HG02759 (cell line): ENCODE data around the gene RASSF1.

ENCODE experiments used
- ATAC-seq: cut with Tn5 transposase; IDR thresholded peaks from one replicate; pipeline ENCODE4 v1.9.1; 2021; ENCODE audit warnings: mild to moderate bottlenecking, moderate library complexity; ENCODE audit not compliant: unreplicated experiment

The RASSF1 gene

DNA sequence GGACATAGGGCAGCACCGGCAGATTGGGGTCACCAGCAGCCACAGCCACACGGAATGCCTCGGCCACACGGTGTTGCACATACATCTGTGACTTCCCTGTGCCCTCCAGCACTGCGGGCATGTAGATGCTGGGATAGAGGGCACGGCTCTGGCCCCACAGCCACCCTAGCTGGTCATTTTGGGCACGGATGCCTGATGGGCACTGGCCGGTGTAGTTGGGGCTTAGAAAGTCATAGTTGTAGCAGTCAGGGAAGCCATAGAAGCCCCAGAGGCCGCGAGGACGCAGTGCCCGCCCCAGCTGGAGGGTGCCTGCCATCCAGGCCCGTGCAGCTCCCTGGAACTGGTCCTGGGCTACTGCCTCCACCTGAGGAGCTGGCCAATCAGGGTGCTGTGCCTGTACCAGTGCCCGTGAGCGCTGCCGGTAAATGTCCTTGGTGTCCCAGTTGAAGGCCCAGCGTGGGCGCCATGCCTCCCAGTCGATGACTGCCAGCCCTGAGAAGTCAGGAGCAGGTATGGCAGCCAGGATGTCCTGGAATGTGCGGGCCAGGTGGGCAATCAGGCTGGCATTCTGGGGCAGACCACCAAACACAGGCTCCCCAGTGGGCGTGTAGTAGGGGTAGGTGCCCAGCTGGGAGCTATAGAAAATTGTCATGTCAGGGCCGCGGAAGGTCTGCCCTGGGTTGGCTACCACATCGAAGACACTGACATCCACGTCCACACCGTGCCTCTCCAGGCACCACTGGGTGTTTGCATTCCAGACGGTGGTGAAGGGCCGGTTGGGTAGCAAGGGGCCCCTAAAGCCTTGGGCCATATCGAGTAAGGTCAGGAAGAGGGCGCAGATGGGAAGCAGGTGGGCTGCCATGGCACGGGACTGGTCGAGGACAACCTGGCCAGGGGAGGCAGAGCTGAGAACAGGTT lies 38.3 kb downstream of the RASSF1 start:
- ATAC-seq = no peak

GRCh38 chr3:50300681-50301254 lies 39.9 kb downstream of the RASSF1 start:
- no peak for ATAC-seq

DNA sequence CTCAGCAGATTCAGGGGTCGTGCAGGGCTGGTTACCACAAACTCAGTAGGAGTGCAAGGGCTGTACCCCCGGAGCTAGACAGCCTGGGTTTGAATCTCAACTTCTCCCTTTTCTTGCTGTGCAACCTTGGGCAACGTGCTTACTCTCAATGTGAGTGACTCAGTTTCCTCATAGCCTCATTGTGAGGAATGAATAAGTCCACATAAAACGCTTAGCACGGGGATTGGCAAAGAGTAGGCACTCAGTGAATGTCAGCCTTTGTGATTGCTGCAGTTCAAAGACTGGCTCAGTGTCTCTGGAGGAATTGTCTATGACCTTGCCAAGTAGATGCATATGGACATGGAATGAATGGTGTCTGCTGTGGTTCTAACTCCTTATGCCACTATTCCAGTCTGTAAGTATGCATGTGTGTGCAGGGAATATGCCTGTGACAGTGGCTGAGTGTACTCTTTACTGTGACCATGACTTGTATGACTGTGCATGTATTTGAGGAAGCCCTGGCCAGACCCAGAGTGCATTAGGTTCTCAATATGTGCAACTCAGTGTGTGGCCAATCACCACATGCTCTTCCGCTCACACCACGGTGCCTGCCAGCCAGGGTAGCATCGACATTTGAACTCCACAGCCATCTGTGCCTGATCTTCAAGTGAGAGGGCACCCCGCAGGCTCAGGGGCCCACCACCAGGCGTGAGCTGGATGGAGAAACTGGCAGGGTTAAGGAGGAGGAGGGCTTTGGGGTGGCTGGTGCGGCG lies 40.5 kb downstream of the RASSF1 start:
- no peak for ATAC-seq

DNA sequence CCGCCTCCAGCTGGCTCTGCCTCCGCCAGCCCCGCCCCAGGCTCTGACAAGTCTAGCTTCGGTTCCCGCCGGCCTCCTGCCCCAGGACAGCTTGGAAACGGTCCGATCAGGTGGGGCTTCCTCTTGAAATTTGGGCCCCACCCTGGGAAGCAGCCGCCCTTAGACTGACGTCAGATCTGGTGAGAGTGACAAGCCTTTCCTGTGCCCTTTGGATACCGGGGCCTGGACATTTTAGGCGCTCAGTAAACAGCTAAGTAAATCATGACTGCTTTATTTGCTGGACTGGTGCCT lies 41.1 kb downstream of the RASSF1 start:
- no peak for ATAC-seq

DNA sequence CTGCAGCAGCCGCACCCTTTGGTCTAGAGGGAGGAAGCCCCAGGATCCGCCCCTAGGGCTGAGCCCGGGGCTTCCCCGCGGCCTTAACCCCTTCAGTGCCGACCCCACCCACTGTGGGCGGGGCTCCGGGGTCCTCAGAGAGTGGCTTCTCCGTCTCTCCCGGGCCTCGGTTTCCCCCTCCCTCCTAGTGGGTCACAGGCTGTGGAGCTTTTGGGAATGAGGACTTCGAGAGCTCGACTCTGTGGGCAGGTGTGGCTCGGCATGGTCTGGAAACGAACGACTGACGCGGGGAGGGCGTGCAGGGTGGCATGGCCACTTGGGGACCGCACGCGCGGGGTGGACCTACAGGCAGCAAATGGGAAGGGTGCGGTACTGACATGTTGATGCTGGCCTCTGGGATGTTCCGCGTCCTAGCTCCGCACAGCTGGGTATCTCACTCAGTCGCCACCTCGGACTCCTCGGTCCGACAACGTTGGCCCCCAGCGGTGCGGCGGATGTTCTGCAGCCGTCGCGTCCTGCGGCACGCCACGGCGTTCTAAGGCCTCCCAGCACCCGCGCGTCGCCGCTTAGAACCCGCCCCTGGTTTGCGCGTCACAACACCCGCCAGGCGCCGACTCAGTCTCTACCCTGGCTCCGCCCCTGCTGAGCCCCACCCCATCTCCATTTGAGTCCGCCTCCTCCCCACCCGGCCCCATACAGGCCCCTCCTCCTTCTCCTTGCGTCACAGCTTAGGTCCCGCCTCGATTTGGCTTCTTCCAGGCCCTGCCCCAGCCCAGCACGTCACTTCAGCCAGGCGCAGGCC lies 41.6 kb downstream of the RASSF1 start, which contains the start of the genes HYAL3 and NAA80:
HYAL3 (minus strand) TSS at position 570 of the 802 bp plus-strand sequence. CDS start 3,803 bp downstream, outside the sequence.
NAA80 (minus strand) TSS at position 570 of the 802 bp plus-strand sequence. CDS start 1,942 bp downstream, outside the sequence.
- peak; percentile 88 for ATAC-seq

- no peak for ATAC-seq
Measured at GRCh38 chr3:50297896-50298725, 42.5 kb downstream of the RASSF1 start.

DNA sequence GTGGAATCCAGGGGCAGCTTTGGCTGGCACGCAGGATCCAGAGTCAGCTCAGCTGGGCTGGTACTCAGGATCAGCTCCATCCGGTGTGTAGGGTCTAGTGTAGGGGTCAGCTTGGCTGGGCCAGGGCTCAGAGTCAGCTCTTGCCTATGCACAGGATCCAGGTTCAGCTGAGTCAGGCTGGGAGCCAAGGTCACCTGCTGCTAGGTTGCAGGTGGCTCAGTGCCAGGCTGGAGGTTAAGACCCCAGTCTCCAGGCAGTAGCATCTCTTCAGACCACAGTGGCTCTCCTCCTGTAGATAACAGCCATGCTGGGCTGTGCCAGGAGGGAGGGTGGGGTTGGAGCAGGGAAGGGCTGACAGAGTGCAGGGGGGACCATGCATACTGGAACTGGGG lies 43.3 kb downstream of the RASSF1 start:
- no peak for ATAC-seq

DNA sequence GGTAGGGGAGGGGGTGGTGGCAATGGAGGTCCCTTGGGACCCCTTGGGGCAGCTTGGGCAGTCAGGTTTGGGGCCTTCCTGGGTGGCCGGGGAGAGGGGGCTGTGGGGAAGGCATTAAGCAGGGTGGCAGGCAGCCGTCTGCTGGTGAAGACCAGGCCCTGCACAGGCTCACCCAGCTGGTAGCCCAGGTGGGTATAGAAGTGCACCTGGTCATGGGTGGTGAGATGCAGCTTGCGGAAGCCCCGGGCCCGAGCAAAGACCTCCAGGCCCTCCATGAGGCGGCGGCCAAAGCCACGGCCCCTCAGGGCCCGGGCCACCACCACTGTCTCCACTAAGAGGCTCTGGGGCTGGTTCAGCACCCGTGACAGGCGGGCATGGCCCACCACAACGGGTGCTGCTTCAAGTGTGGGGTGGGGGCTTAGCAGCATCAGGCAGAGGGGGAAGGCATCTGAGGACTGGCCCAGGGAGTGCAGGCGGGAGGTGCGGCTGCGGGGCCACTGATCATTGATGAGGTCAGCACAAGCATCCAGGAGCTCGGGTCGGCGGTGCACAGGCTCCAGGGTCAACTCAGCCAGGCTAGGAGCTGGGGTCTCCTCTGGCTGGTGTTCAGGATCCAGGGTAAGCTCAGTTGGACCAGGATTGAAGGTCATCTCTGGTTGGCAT lies 43.8 kb downstream of the RASSF1 start:
- no peak for ATAC-seq

- no peak for ATAC-seq
Measured at GRCh38 chr3:50295553-50296431, 44.8 kb downstream of the RASSF1 start.

DNA sequence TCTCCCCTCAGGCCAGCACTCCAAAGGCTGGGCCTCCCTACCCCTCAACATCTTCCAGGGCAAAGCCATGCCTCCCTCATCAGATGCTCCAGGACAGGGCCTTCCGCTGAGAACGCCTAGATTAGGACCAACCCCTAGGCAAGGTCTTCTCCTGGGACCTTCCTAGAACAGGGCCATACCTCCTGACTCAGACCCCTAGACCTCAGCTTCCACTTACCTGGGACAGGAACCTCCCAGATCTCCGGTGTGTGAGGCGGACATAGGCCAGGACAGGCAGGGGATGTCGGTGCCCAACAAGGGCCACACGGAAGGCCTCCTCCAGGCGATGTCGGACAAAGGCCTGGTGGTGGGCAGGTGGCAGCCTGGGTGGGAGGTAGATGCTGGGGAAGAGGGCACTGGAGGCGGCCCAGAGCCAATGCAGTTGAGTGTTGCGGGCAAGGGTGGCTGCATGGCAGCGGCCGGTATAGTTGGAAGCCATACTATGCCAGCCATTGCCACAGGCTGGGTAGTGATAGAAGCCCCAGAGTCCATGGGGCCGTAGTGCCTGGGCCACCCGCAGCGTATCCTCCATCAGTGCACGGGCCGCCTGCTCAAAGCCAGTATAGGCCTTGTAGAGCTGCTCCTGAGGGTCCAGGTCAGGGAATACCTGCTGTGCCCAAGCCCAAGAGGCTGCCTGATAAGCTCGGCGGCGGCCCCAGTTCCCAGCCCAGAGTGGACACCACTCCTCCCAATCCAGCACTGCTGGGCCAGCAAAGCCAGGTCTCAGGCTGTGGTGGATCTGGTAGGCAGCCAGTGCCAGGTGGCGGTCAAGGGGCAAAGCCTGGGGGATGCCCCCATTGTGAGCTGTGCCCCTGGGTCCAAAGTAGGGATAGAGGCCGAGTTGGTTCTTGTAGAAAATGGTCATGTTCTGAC lies 45.9 kb downstream of the RASSF1 start:
- ATAC-seq = no peak

GRCh38 chr3:50294089-50294488 lies 46.5 kb downstream of the RASSF1 start:
- no peak for ATAC-seq

GRCh38 chr3:50293079-50293801 lies 47.4 kb downstream of the RASSF1 start:
- ATAC-seq = no peak

GRCh38 chr3:50292159-50293078 lies 48.2 kb downstream of the RASSF1 start, which contains the start of gene IFRD2:
TSS of gene IFRD2 (minus strand) at chr3:50292429. CDS start at chr3:50292274, 155 bp downstream.
- peak; percentile 94 for ATAC-seq

DNA sequence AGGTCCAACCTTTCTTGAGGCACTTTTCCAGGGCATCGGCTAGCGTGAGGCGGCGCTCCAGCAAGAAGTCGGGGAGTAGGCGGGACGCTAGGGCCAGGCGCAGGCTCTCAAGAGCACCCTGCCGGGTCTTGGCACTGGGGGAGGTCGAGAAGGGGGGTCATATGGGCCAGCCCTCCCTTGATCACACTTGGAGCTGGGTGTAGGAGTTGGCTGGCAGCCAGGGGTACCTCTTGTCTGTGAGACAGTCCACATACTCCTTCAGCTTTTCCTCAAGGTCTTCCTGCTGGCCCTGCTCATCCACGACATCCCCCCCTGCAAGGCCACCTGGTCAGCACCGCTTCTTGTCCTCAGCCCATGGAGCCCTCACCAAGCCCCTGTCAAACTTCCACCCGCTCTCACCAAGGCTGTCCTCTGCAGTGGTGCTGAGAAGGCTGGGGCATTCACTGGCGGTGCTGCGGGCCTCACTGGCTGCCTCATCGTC lies 50.4 kb downstream of the RASSF1 start:
- ATAC-seq = no peak

DNA sequence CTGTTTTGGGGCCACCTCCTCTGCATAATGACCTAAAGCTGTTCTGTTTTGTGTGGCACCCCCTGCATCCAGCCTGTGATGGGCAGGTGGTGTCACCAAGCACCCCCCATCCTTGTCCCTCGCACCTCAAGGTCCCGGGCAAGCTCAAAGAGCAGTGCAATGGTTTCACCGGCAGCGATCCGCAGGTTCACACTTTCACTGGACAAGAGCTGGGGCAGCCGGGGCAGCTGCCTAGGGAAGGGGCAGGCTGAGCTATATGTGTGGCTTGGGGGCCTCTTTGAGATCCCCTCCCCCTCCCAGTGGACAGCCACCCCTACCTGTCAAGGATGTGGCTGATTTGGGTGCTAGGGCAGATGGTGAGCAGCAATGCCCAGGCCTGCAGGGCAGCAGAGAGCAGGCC lies 51.5 kb downstream of the RASSF1 start:
- no peak for ATAC-seq
